ENCODE results near the gene CHRNA5. TPM values are rescaled to one million over a fixed set of nuclear protein-coding genes. Genes with fewer than 3 reads are reported as not detected.
"Not testable (repeated sequence)": the region's sequence is repeated elsewhere in the genome, so short reads cannot be mapped to it uniquely, and the experiment has no call there.

CHRNA5 gene
- total RNA-seq: 1 to 10 TPM; 2.4 to 4.0 TPM

DNA sequence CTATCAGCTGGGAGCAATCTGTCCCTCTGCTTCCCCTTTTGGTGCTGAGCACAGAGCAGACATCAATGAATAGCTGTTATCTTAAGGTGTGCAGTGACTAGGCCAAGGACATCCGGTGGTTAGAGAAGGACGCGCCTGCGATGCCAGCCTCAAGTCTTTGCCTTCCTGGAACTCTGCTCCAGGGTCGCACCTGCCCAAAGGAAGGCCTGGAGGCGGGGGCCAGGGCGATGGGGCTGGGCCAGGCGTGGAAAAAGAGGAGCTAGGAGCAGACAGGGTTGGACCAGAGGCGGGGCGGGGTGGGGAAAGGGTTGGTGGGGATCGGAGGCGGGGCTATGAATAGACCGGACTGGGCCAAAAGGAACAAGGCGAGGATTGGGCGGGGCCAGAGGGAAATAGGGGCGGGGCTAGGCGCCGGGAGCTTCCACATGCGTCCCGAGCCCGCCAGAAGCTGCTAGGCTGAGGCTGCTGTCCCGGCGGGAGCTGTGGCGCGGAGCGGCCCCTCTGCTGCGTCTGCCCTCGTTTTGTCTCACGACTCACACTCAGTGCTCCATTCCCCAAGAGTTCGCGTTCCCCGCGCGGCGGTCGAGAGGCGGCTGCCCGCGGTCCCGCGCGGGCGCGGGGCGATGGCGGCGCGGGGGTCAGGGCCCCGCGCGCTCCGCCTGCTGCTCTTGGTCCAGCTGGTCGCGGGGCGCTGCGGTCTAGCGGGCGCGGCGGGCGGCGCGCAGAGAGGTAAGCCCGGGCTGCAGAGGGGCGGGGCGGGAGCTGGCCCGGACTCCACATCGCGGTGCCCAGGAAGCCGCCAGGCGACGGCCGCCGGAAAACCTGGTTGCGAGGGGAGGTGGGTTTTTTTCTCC, at the start of gene CHRNA5:
TSS of gene CHRNA5 (plus strand) at position 424 of the 854 bp plus-strand sequence. CDS start at position 624, 200 bp downstream.
- H3K36me3 Mint-ChIP-seq (ENCODE audit: low read depth): no peaks in the 10 kb centered on the region
- H3K27ac Mint-ChIP-seq: peak within 1 kb of the TSS; percentile 83
- ChIA-PET POLR2A (interaction anchor here (0.6 kb wide), 1 partner anchor 13 kb away, joined by 3 read pairs; no protein-coding TSS in a partner anchor), CTCF (interaction anchor here (1.0 to 2.6 kb wide), 5 partner anchors 13 to 146 kb away, joined by 3 to 11 read pairs (median 4); no protein-coding TSS in a partner anchor)
- peaks cover 26% of the 10 kb centered on the region for H3K4me1 Mint-ChIP-seq
- DNase-seq: peak; percentile 69
- H3K9me3 Mint-ChIP-seq: no peaks in the 10 kb centered on the region
- H3K27me3 Mint-ChIP-seq: peaks cover 28% of the 10 kb centered on the region
- peak within 1 kb of the TSS; percentile 80 for H3K4me3 Mint-ChIP-seq

- POLR2A ChIA-PET; DNase-seq; H3K4me3 Mint-ChIP-seq; CTCF ChIA-PET; H3K4me1 Mint-ChIP-seq; H3K9me3 Mint-ChIP-seq; H3K36me3 Mint-ChIP-seq (ENCODE audit: low read depth); H3K27ac Mint-ChIP-seq; H3K27me3 Mint-ChIP-seq: not testable (repeated sequence)
These were observed 45.3 kb upstream of the CHRNA5 start for GRCh38 chr15:78520035-78520434.

DNA sequence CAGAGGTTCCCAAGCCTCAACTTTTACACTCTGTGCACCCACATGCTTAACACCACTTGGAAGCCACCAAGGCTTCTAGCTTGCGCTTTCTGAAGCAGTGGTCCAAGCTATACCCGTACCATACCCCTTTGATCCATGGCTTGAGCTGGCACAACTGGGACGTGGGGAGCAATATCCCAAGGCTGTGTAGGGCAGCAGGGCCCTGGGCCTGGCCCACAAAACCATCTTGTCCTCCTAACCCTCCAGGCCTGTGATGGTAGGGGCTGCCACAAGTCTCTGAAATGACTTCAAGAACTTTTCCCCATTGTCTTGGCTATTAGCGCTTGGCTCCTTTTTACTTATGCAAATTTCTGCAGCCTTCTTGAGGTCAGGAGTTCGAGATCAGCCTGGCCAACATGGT, 41.1 kb upstream of the CHRNA5 start:
- DNase-seq: no peak
- Mint-ChIP-seq H3K4me1 (no peaks in the 10 kb centered on the region), H3K9me3 (peaks cover 2% of the 10 kb centered on the region), H3K36me3 (ENCODE audit: low read depth) (peaks cover 1% of the 10 kb centered on the region), H3K27me3 (no peaks in the 10 kb centered on the region), H3K27ac (no peak overlapping the region), H3K4me3 (no peak overlapping the region)
- POLR2A ChIA-PET: no interaction called here
- CTCF ChIA-PET: interaction anchor here (0.7 to 0.8 kb wide), 2 partner anchors 9 to 18 kb away, joined by 3 read pairs; no protein-coding TSS in a partner anchor

DNA sequence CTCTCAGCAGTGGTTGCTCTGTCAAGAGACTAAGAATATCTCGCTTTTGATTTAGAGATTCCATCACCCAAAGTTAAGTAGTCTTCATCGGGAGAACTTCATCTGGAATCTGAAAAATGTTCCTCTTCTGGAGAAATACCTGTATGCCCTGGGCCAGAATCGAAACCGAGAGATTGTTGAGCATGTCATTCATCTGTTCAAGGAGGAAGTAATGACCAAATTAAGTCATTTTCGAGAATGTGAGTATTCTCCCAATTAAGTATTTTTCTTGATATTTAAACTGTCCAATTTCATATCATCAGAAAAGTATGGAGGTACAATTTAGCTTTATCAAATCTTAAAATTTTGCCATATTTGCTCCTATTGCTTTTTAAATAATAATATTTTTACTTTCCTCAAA, 38.0 kb upstream of the CHRNA5 start:
- Mint-ChIP-seq H3K27ac (no peak overlapping the region), H3K36me3 (ENCODE audit: low read depth) (peaks cover 1% of the 10 kb centered on the region), H3K27me3 (no peaks in the 10 kb centered on the region), H3K4me3 (no peak overlapping the region), H3K4me1 (no peaks in the 10 kb centered on the region), H3K9me3 (peaks cover 2% of the 10 kb centered on the region)
- no peak for DNase-seq
- ChIA-PET POLR2A (no interaction called here), CTCF (no interaction called here)

GRCh38 chr15:78533331-78533730, 32.0 kb upstream of the CHRNA5 start:
- ChIA-PET POLR2A (no interaction called here), CTCF (interaction anchor here (0.5 to 1.2 kb wide), 3 partner anchors 11 to 370 kb away, joined by 3 to 4 read pairs (median 3); no protein-coding TSS in a partner anchor)
- Mint-ChIP-seq H3K4me3 (no peak overlapping the region), H3K36me3 (ENCODE audit: low read depth) (no peaks in the 10 kb centered on the region), H3K9me3 (no peaks in the 10 kb centered on the region), H3K4me1 (no peaks in the 10 kb centered on the region), H3K27ac (no peak overlapping the region), H3K27me3 (peaks cover 3% of the 10 kb centered on the region)
- DNase-seq: no peak

GRCh38 chr15:78536134-78536533, 29.2 kb upstream of the CHRNA5 start:
- Mint-ChIP-seq H3K27ac (no peak overlapping the region), H3K9me3 (no peaks in the 10 kb centered on the region), H3K4me3 (no peak overlapping the region), H3K4me1 (peaks cover 9% of the 10 kb centered on the region), H3K36me3 (ENCODE audit: low read depth) (peaks cover 2% of the 10 kb centered on the region), H3K27me3 (peaks cover 3% of the 10 kb centered on the region)
- ChIA-PET POLR2A (no interaction called here), CTCF (no interaction called here)
- no peak for DNase-seq

GRCh38 chr15:78537266-78537905, 27.9 kb upstream of the CHRNA5 start:
- Mint-ChIP-seq H3K27me3 (peaks cover 3% of the 10 kb centered on the region), H3K27ac (no peak overlapping the region), H3K36me3 (ENCODE audit: low read depth) (peaks cover 13% of the 10 kb centered on the region), H3K4me1 (peaks cover 17% of the 10 kb centered on the region), H3K4me3 (no peak overlapping the region), H3K9me3 (no peaks in the 10 kb centered on the region)
- CTCF ChIA-PET: interaction anchor here (1.2 kb wide), 1 partner anchor 20 kb away, joined by 3 read pairs; no protein-coding TSS in a partner anchor
- no peak for DNase-seq
- POLR2A ChIA-PET: no interaction called here

DNA sequence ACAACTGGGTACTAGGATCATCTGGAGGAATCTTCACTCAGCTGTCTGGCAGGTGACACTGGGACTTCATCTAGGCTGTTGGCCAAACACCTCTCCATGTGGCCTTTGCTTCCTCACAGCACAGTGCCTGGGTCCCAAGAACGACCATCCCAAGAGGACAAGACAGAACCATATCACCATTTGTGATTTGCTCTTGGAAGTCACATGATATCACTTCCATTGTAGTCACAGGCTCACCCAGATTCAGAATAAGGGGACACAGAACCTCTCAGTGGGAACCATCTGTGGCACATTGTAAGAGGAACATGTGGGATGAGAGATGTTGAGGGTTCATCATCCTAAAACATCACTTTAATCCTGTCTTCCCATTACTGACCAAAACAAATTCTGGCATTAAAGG, 27.0 kb upstream of the CHRNA5 start:
- DNase-seq: no peak
- CTCF ChIA-PET: interaction anchor here (1.2 kb wide), 1 partner anchor 19 kb away, joined by 3 read pairs; no protein-coding TSS in a partner anchor
- peak overlapping the region; percentile 21 for H3K27ac Mint-ChIP-seq
- H3K36me3 Mint-ChIP-seq (ENCODE audit: low read depth): peaks cover 23% of the 10 kb centered on the region
- H3K27me3 Mint-ChIP-seq: peaks cover 3% of the 10 kb centered on the region
- POLR2A ChIA-PET: no interaction called here
- peaks cover 26% of the 10 kb centered on the region for H3K4me1 Mint-ChIP-seq
- H3K4me3 Mint-ChIP-seq: no peak overlapping the region
- H3K9me3 Mint-ChIP-seq: no peaks in the 10 kb centered on the region

- DNase-seq, H3K9me3 Mint-ChIP-seq, H3K27me3 Mint-ChIP-seq: not testable (repeated sequence)
- Mint-ChIP-seq H3K27ac (peak overlapping the region; percentile 92), H3K4me1 (peaks cover 30% of the 10 kb centered on the region), H3K36me3 (ENCODE audit: low read depth) (peaks cover 27% of the 10 kb centered on the region), H3K4me3 (peak overlapping the region; percentile 84)
- ChIA-PET CTCF (interaction anchor here (0.7 to 2.4 kb wide), 3 partner anchors 17 to 1130 kb away, joined by 3 to 7 read pairs (median 4); no protein-coding TSS in a partner anchor), POLR2A (interaction anchor here (1.1 kb wide), 1 partner anchor 240 kb away, joined by 4 read pairs; the partner anchor contains the start of gene SKIC8)
These were observed 25.7 kb upstream of the CHRNA5 start for GRCh38 chr15:78539464-78540140.

DNA sequence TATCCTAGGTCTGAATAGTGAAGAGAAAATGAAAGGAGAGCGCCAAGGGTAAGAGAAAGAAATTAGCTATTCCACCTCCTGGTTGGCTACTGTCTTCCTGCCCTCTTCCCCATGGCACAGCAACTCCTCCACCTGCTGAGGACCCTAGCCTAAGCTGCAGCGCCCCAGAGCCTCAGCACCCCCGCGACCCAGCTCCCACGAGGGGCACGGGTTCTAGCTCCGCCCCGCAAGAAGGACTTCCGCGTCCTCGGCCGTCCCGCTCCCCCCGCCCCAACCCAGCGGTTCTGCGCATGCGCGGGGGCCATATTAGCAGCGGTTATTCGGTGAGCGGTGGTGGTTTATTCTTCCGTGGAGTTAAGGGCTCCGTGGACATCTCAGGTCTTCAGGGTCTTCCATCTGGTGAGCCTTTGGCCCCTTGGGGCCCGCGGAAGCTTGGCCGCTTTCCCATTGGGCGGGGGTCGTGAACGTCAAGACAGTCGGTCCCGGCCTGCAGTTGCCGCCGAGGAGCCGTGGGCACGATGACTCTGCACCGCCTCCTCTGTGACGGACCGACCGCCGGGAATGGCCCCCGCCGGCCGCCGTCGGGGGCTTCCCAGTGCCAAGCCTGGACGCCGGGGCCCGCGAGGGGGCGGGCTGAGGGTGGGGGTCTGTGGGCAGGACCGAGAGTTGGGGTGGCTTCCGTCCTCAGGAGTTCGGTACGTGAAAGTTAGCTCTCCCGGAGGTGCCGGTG, 25.0 kb upstream of the CHRNA5 start, which contains the start of gene PSMA4:
TSS of gene PSMA4 (plus strand) at position 304 of the 730 bp plus-strand sequence. CDS start 1,484 bp downstream, outside the sequence.
- peak; percentile 95 for DNase-seq
- Mint-ChIP-seq H3K27me3 (no peaks in the 10 kb centered on the region), H3K4me1 (peaks cover 32% of the 10 kb centered on the region), H3K27ac (peak within 1 kb of the TSS; percentile 92), H3K4me3 (peak within 1 kb of the TSS; percentile 84), H3K9me3 (no peaks in the 10 kb centered on the region), H3K36me3 (ENCODE audit: low read depth) (peaks cover 31% of the 10 kb centered on the region)
- POLR2A ChIA-PET: interaction anchor here (1.1 kb wide), 1 partner anchor 241 kb away, joined by 4 read pairs; the partner anchor contains the start of gene SKIC8
- CTCF ChIA-PET: interaction anchor here (0.7 to 3.7 kb wide), 7 partner anchors 10 to 1130 kb away, joined by 3 to 11 read pairs (median 4); partner anchors contain the start of gene CHRNA5

- no peaks in the 10 kb centered on the region for H3K9me3 Mint-ChIP-seq
- peaks cover 35% of the 10 kb centered on the region for H3K4me1 Mint-ChIP-seq
- H3K4me3 Mint-ChIP-seq: peak overlapping the region; percentile 84
- CTCF ChIA-PET: interaction anchor here (0.8 to 3.7 kb wide), 7 partner anchors 11 to 633 kb away, joined by 3 to 11 read pairs (median 4); partner anchors contain the start of gene CHRNA5
- peak overlapping the region; percentile 92 for H3K27ac Mint-ChIP-seq
- peaks cover 39% of the 10 kb centered on the region for H3K36me3 Mint-ChIP-seq (ENCODE audit: low read depth)
- POLR2A ChIA-PET: interaction anchor here (1.1 kb wide), 1 partner anchor 241 kb away, joined by 4 read pairs; the partner anchor contains the start of gene SKIC8
- no peaks in the 10 kb centered on the region for H3K27me3 Mint-ChIP-seq
- peak; percentile 20 for DNase-seq
These were observed 24.2 kb upstream of the CHRNA5 start for GRCh38 chr15:78540871-78541743.
